Fibroblast of lung (primary cell): Measurements from ENCODE around the gene TMEM184A. TPM values are rescaled to one million over a fixed set of nuclear protein-coding genes. Genes with fewer than 3 reads are reported as not detected.

Experiments used
- DNase-seq, 2 donors: peaks; one replicate each; pipeline versions ENCODE4 v3.0.0 to v3.0.0-alpha.2; 2010; ENCODE audit warnings: low read depth in 2 of 2
- H2AFZ ChIP-seq: 2 replicates; pipeline ENCODE4 v1.5.1; 2012; ENCODE audit warnings: low read length, control low read depth, inconsistent platforms
- H3K27ac ChIP-seq: 2 replicates; pipeline ENCODE4 v1.5.1; 2011; ENCODE audit warnings: low read length, control low read depth; ENCODE audit not compliant: insufficient read depth
- H3K27me3 ChIP-seq: 2 replicates; pipeline ENCODE4 v1.5.1; 2011; ENCODE audit warnings: mild to moderate bottlenecking, low read length; ENCODE audit not compliant: control insufficient read depth, insufficient read depth
- H3K36me3 ChIP-seq: 2 replicates; pipeline ENCODE4 v1.5.1; 2011; ENCODE audit warnings: low read length; ENCODE audit not compliant: control insufficient read depth, insufficient read depth
- H3K4me1 ChIP-seq: 2 replicates; pipeline ENCODE4 v1.5.1; 2011; ENCODE audit warnings: low read length; ENCODE audit not compliant: control insufficient read depth, insufficient read depth; ENCODE audit errors: extremely low read depth
- H3K4me2 ChIP-seq: 2 replicates; pipeline ENCODE4 v1.5.1; 2011; ENCODE audit warnings: low read length, control low read depth; ENCODE audit not compliant: insufficient read depth; ENCODE audit errors: extremely low read depth
- H3K4me3 ChIP-seq, 4 experiments: fragments of 200-600 bp in 1 of 4; sonication (generic) in 1 of 4; replicated peaks in 1 of 4; 2 replicates each; pipeline ENCODE4 v1.5.1; 2011 to 2016; ENCODE audit warnings: low read length in 4 of 4, low read depth in 3 of 4, mild to moderate bottlenecking in 3 of 4, control low read depth in 2 of 4, inconsistent platforms in 1 of 4, mixed read lengths in 1 of 4; ENCODE audit not compliant: insufficient read depth in 1 of 4; ENCODE audit errors: control extremely low read depth in 1 of 4
- H3K79me2 ChIP-seq: 2 replicates; pipeline ENCODE4 v1.5.1; 2012; ENCODE audit warnings: mild to moderate bottlenecking, low read length, inconsistent platforms; ENCODE audit not compliant: control insufficient read depth, insufficient read depth
- H3K9ac ChIP-seq: 2 replicates; pipeline ENCODE4 v1.5.1; 2011; ENCODE audit warnings: mild to moderate bottlenecking, low read length, control low read depth; ENCODE audit not compliant: insufficient read depth
- H3K9me3 ChIP-seq: 2 replicates; pipeline ENCODE4 v1.5.1; 2012; ENCODE audit warnings: low read depth, low read length; ENCODE audit not compliant: control insufficient read depth, insufficient read depth
- H4K20me1 ChIP-seq: 2 replicates; pipeline ENCODE4 v1.5.1; 2011; ENCODE audit warnings: low read length; ENCODE audit not compliant: control insufficient read depth, insufficient read depth; ENCODE audit errors: extremely low read depth
- EZH2 ChIP-seq: IDR thresholded peaks from 2 replicates; pipeline ENCODE4 v1.5.1; 2012; ENCODE audit warnings: low read length, control low read depth, mild to moderate bottlenecking; ENCODE audit errors: missing control alignments
- polyA plus RNA-seq, 2 donors: library from polyadenylated mRNA; depleted of rRNA in 1 of 2; stranded (reverse) in 1 of 2; unstranded in 1 of 2; fragments of >200 nt; gene quantifications; 2 replicates each; pipeline ENCODE4 v1.2.1, GENCODE V29; 2011 to 2012; ENCODE audit warnings: missing spikeins in 1 of 2
- total RNA-seq: library from RNA; depleted of rRNA; stranded (reverse); fragments of >200 nt; gene quantifications from 2 replicates; pipeline ENCODE4 v1.2.1, GENCODE V29; 2014
- TF ChIP-seq, protein P1 (sequence below), 2 donors: IDR thresholded peaks in 1 of 2; conservative IDR thresholded peaks in 1 of 2; 1 replicate in 1 of 2; 2 replicates in 1 of 2; pipeline ENCODE4 v1.5.1; 2011 to 2012; ENCODE audit warnings: low read length in 2 of 2, control low read depth in 1 of 2, inconsistent platforms in 1 of 2, low read depth in 1 of 2, mild to moderate bottlenecking in 1 of 2

The TMEM184A gene
- total and polyA plus RNA-seq, 2 donors (not counting 1 experiment from before 2014, with no cell fraction given): under 0.01 to 0.05 TPM

DNA sequence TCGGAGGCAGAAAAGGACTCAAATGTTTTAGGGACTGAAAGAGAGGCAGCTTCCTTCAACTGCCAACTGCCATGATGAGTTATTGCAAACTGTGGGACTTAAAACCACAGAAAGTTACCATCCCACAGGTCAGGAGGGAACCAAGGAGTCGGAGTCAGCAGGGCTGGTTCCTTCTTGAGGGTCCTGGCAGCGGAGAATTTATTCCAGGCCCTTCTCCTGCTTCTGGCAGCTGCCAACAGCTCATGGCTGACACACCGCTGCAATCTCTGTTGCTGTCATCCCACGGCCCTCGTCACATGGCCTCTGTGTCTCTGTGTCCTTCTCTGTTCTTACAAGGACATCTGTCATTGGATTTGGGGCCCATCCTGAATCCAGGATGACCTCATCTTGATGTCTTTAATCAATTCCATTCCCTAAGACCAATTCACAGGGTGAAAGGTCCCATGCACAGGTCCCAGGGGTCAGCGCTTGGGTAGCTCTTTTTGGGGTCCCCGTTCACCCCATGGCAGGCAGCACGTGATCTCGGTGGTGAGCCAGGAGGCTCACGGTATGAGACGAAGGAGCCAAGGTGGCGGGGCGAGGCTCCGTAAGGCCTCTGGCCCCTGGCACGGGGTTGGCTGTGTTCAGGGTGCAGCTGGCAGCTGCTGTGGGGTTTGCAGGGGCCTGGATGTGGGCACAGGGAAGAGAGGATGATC lies 41.2 kb upstream of the TMEM184A start:
- no peak overlapping the region for H2AFZ ChIP-seq
- no peaks in the 10 kb centered on the region for H3K4me1 ChIP-seq
- no peak overlapping the region for H3K4me3 ChIP-seq
- DNase-seq: no peak
- no peak overlapping the region for H3K9ac ChIP-seq
- H3K36me3 ChIP-seq: no peaks in the 10 kb centered on the region
- TF ChIP-seq, protein P1, sequence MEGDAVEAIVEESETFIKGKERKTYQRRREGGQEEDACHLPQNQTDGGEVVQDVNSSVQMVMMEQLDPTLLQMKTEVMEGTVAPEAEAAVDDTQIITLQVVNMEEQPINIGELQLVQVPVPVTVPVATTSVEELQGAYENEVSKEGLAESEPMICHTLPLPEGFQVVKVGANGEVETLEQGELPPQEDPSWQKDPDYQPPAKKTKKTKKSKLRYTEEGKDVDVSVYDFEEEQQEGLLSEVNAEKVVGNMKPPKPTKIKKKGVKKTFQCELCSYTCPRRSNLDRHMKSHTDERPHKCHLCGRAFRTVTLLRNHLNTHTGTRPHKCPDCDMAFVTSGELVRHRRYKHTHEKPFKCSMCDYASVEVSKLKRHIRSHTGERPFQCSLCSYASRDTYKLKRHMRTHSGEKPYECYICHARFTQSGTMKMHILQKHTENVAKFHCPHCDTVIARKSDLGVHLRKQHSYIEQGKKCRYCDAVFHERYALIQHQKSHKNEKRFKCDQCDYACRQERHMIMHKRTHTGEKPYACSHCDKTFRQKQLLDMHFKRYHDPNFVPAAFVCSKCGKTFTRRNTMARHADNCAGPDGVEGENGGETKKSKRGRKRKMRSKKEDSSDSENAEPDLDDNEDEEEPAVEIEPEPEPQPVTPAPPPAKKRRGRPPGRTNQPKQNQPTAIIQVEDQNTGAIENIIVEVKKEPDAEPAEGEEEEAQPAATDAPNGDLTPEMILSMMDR (conservative IDR thresholded peaks at IDR 0.05 in 1 of 2, IDR thresholded peaks at IDR 0.05 in 1 of 2; ENCODE audit: low read depth in 1 of 2, low read length in 2 of 2): no peak
- TF ChIP-seq EZH2: no peak
- no peak overlapping the region for H3K4me2 ChIP-seq
- no peaks in the 10 kb centered on the region for H3K79me2 ChIP-seq
- H3K9me3 ChIP-seq: no peaks in the 10 kb centered on the region
- no peaks in the 10 kb centered on the region for H4K20me1 ChIP-seq
- no peak overlapping the region for H3K27ac ChIP-seq
- peaks cover 16% of the 10 kb centered on the region for H3K27me3 ChIP-seq

DNA sequence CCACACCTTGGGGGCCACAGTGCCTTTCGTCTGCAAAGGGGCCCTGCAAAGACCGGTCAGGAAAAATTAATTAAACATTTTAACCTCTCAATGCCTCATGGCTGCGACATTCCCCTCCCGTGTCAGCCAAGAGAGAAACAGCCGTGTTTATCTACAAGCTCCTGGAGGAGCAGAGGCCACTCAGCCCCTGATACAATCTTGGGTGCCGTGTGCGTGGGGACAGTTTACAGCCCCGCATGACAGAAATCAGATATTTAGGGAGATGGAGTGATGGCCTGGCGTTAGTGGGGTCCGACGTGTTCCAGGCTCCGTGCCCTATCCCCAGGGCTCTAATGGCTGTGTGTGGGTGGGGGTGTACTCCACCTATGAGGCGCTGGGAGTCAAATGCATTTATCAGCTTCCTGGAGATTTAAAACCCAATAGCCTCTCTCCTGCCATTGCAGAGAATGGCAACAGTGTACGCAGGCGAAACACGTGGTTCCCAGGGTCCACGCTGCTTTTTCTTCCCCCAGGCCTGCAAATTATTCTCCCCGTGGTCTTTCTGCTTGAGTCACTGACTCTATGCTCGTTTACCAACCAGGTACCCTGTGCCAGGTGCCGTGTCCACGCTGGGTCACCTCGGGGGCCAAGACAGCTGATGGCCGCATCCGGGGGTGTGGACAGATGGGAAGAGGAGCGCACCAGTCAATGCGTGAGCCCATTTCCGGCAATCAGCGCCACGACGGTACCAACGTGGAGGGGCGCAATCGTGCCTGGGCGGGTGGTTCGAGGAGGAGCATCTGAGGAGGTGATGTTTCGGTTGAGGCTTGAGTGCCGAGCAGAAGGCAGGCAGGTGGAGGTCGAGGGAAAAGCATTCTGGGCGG lies 40.4 kb upstream of the TMEM184A start:
- TF ChIP-seq EZH2: no peak
- TF ChIP-seq, protein P1 (conservative IDR thresholded peaks at IDR 0.05 in 1 of 2, IDR thresholded peaks at IDR 0.05 in 1 of 2; ENCODE audit: low read depth in 1 of 2, low read length in 2 of 2): no peak
- H3K9ac ChIP-seq: no peak overlapping the region

DNA sequence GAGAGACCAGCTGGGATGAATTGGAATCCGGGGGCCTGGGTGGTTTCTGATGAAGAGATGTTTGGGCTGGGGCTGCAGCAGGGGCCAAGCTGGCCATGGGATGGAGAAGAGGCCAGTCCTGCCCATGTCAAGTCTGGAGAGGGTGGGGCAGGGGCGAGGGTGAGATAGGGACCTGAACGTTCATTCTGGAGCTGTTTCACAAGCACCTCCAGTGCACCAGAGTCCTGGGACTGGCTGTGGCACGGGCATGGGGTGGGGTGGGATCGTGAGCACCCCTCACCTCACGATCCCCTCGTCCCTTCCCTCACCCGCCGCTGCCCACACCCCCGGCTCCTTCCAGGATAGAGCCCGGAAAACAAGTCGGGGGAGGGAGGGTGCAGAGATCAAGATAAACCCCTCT lies 39.6 kb upstream of the TMEM184A start:
- no peak overlapping the region for H3K9ac ChIP-seq
- H3K27ac ChIP-seq: no peak overlapping the region
- no peaks in the 10 kb centered on the region for H4K20me1 ChIP-seq
- no peaks in the 10 kb centered on the region for H3K4me1 ChIP-seq
- H3K36me3 ChIP-seq: no peaks in the 10 kb centered on the region
- TF ChIP-seq, protein P1 (conservative IDR thresholded peaks at IDR 0.05 in 1 of 2, IDR thresholded peaks at IDR 0.05 in 1 of 2; ENCODE audit: low read depth in 1 of 2, low read length in 2 of 2): no peak
- TF ChIP-seq EZH2: no peak
- no peak for DNase-seq
- no peak overlapping the region for H3K4me2 ChIP-seq
- no peaks in the 10 kb centered on the region for H3K79me2 ChIP-seq
- peaks cover 26% of the 10 kb centered on the region for H3K27me3 ChIP-seq
- no peaks in the 10 kb centered on the region for H3K9me3 ChIP-seq
- H3K4me3 ChIP-seq: no peak overlapping the region
- H2AFZ ChIP-seq: no peak overlapping the region

More for the DNA sequence above, 40.4 kb upstream of the TMEM184A start:
- H3K79me2 ChIP-seq: no peaks in the 10 kb centered on the region
- no peaks in the 10 kb centered on the region for H3K36me3 ChIP-seq
- H3K4me3 ChIP-seq: no peak overlapping the region
- no peak overlapping the region for H2AFZ ChIP-seq
- H3K4me1 ChIP-seq: no peaks in the 10 kb centered on the region
- H3K27ac ChIP-seq: no peak overlapping the region
- H3K9me3 ChIP-seq: no peaks in the 10 kb centered on the region
- peaks cover 21% of the 10 kb centered on the region for H3K27me3 ChIP-seq
- no peak for DNase-seq
- H4K20me1 ChIP-seq: no peaks in the 10 kb centered on the region
- H3K4me2 ChIP-seq: no peak overlapping the region
